OCI-M1 (cell line): ENCODE measurements around the gene PLEKHG4.

Experiments used
- DNase-seq: peaks from one replicate; lab custom pipeline; 2025; lab: John Stamatoyannopoulos, UW

PLEKHG4 gene

GRCh38 chr16:67336648-67337047 is 57.3 kb downstream of the PLEKHG4 start:
- no peak for DNase-seq
